Vagina (tissue), 2 donors: Measurements from ENCODE around the gene PARD3. TPM values are rescaled to one million over a fixed set of nuclear protein-coding genes. Genes with fewer than 3 reads are reported as not detected.
"Not testable (repeated sequence)": the region's sequence is repeated elsewhere in the genome, so short reads cannot be mapped to it uniquely, and the experiment has no call there.

Source experiments
- DNase-seq, 2 donors: peaks; one replicate each; pipeline ENCODE4 v3.0.0-alpha.2; 2017; ENCODE audit errors: extremely low spot score in 2 of 2
- H3K27ac ChIP-seq: fragments of 200-600 bp; sonication (generic); one replicate; pipeline ENCODE4 v1.5.1; 2019
- H3K27me3 ChIP-seq: fragments of 200-600 bp; sonication (generic); one replicate; pipeline ENCODE4 v1.5.1; 2019
- H3K36me3 ChIP-seq, 2 donors: fragments of 200-600 bp; sonication (generic); one replicate each; pipeline ENCODE4 v1.5.1; 2017 to 2019
- H3K4me1 ChIP-seq: fragments of 200-600 bp; sonication (generic); one replicate; pipeline ENCODE4 v1.5.1; 2019
- H3K4me3 ChIP-seq, 2 donors: fragments of 200-600 bp; sonication (generic); 1 replicate in 1 of 2; 2 replicates in 1 of 2; pipeline ENCODE4 v1.5.1; 2016 to 2019
- H3K9me3 ChIP-seq: fragments of 200-600 bp; sonication (generic); one replicate; pipeline ENCODE4 v1.5.1; 2019
- POLR2A ChIP-seq, 2 donors: fragments of 450-650 bp; IDR thresholded peaks; one replicate each; pipeline ENCODE4 v1.6.1; 2017; ENCODE audit warnings: antibody characterized with exemption in 2 of 2, mild to moderate bottlenecking in 2 of 2, moderate library complexity in 2 of 2
- POLR2AphosphoS5 ChIP-seq, 2 donors: sonication (generic); formaldehyde crosslinking; IDR thresholded peaks; one replicate each; pipeline ENCODE4 v1.9.0; 2017; ENCODE audit warnings: antibody characterized with exemption in 2 of 2, mild to moderate bottlenecking in 2 of 2, low read depth in 1 of 2; ENCODE audit not compliant: insufficient read depth in 1 of 2
- intact Hi-C: fragments of 100-400 bp; cut with DNase I; formaldehyde crosslinking; loops from one replicate; pipeline ENCODE4 v1.15.1; 2023
- total RNA-seq: library from RNA; depleted of rRNA; stranded (reverse); fragments of >200 nt; gene quantifications from one replicate; pipeline ENCODE4 v1.2.3, GENCODE V29; 2016
- TF ChIP-seq, protein P1 (sequence below), 3 experiments: fragments of 450-650 bp in 2 of 3; fragments of 200-600 bp in 1 of 3; sonication (generic) in 1 of 3; IDR thresholded peaks; one replicate each; pipeline ENCODE4 v1.5.1; 2017 to 2019; ENCODE audit warnings: antibody characterized with exemption in 3 of 3, mild to moderate bottlenecking in 2 of 3, moderate library complexity in 2 of 3

PARD3 gene
- total RNA-seq, 1 donor from 2014 or later, result 95.5 TPM

DNA sequence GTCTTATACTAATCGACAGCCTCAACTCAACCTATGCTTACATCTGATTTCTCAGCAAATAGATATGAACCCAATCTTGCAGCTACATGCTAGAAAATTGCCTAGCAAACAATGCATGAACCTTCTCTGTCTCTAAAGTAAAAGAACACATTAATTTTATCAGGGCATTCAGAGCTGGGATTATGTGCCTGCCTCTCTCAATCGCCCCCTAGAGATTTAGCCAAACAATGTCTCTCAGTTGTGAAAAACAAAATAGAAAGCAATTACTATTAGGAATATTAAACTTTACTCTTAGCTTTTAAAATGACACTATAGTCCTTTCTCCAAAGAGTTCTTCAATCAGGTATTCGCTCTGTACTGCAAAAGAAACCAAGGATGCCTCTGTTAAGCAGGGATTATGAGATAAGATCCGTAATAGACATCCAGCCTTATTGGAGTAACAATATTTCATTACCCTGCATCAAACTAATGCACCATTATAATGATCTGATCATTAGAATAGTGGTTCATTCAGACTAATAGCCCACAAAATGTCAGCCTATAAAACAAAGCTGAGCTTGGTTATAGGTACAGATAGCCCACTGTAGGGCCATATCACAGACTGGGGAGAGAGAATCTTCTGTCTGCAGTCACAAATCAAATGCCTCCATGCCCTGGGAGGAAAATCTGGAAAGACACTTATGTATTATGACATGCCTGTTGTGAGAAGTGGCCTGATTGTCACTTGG is 736.9 kb downstream of the PARD3 start:
- Histone ChIP-seq H3K4me1 (peaks cover 9% of the 10 kb centered on the region), H3K36me3 (no peaks in the 10 kb centered on the region), H3K9me3 (no peaks in the 10 kb centered on the region), H3K4me3 (no peak overlapping the region), H3K27me3 (no peaks in the 10 kb centered on the region), H3K27ac (no peak overlapping the region)
- no peak for DNase-seq
- TF ChIP-seq POLR2AphosphoS5 (IDR thresholded peaks at IDR 0.05; ENCODE audit: insufficient read depth in 1 of 2, low read depth in 1 of 2) (no peak), POLR2A (IDR thresholded peaks at IDR 0.05) (no peak)
- TF ChIP-seq, protein P1, sequence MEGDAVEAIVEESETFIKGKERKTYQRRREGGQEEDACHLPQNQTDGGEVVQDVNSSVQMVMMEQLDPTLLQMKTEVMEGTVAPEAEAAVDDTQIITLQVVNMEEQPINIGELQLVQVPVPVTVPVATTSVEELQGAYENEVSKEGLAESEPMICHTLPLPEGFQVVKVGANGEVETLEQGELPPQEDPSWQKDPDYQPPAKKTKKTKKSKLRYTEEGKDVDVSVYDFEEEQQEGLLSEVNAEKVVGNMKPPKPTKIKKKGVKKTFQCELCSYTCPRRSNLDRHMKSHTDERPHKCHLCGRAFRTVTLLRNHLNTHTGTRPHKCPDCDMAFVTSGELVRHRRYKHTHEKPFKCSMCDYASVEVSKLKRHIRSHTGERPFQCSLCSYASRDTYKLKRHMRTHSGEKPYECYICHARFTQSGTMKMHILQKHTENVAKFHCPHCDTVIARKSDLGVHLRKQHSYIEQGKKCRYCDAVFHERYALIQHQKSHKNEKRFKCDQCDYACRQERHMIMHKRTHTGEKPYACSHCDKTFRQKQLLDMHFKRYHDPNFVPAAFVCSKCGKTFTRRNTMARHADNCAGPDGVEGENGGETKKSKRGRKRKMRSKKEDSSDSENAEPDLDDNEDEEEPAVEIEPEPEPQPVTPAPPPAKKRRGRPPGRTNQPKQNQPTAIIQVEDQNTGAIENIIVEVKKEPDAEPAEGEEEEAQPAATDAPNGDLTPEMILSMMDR (IDR thresholded peaks at IDR 0.05), result no peak
- intact Hi-C loops, result no loop called here

- Histone ChIP-seq H3K27ac (no peak overlapping the region), H3K27me3 (no peaks in the 10 kb centered on the region), H3K9me3 (no peaks in the 10 kb centered on the region), H3K4me3 (no peak overlapping the region), H3K36me3 (no peaks in the 10 kb centered on the region), H3K4me1 (peaks cover 9% of the 10 kb centered on the region)
- DNase-seq, result no peak
- intact Hi-C loops, result no loop called here
- TF ChIP-seq POLR2A (IDR thresholded peaks at IDR 0.05), result no peak
- TF ChIP-seq, protein P1 (IDR thresholded peaks at IDR 0.05), result no peak
- no peak for TF ChIP-seq POLR2AphosphoS5 (IDR thresholded peaks at IDR 0.05; ENCODE audit: insufficient read depth in 1 of 2, low read depth in 1 of 2)
Measured at GRCh38 chr10:34076443-34076842, 738.7 kb downstream of the PARD3 start.

DNA sequence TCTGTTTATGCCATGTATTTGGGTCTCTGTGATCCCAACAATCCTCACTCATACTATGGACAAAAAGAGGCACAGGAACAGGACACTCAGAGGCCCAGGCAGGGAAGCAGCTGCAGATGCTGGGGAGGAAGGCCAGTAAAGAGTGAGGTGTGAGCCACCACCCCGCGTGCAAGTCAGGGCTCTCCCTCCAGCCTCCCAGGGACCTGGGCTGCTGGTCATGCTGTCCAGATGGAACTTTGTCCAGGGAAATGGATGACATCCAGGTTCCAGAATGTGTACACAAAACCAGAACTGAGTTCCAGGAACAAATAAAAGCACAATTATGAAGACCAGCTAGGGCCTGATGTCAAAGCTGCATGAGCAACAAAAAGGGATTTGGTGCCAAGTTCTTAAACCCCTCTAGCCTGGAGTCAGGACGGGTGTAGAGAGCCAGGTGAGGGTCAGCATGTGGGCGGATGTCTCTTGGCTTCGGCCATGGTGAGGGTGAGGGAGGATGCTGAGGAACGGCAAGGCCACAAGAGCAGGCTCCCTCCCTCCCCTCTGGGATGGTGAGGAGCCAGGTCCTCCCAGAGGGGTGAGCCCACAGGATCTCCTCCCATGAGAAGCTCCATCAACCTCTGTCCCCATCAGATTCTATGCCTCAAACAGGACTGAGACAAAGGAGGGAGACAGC is 739.7 kb downstream of the PARD3 start:
- peak in 1 of 2 donors; percentile 82 for DNase-seq
- H3K27me3 ChIP-seq, result no peaks in the 10 kb centered on the region
- H3K9me3 ChIP-seq, result no peaks in the 10 kb centered on the region
- intact Hi-C loops, result no loop called here
- H3K4me3 ChIP-seq, result no peak overlapping the region
- no peaks in the 10 kb centered on the region for H3K36me3 ChIP-seq
- H3K27ac ChIP-seq, result no peak overlapping the region
- peaks cover 9% of the 10 kb centered on the region for H3K4me1 ChIP-seq
- TF ChIP-seq POLR2A (IDR thresholded peaks at IDR 0.05) (no peak), POLR2AphosphoS5 (IDR thresholded peaks at IDR 0.05; ENCODE audit: insufficient read depth in 1 of 2, low read depth in 1 of 2) (no peak)
- TF ChIP-seq, protein P1 (IDR thresholded peaks at IDR 0.05), result no peak

DNA sequence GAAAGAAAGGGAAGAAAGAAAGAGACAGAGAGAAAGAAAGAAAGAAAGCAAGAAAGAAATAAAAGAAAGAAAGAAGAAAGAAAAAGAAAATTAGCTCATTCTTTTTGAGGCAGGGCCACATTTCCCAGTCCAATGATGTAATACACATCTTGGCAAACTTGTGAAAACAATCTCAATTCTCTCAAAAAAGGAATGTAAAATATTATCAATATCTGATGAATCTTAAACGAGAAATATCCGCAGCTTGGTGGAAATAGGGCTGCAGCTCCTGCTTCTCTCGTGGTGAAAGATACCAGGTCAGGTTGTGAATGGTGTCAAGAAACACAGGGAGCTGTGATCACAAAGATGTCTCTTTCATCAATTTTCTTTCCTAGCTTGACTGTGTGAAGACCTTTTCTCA is 741.0 kb downstream of the PARD3 start:
- DNase-seq, result no peak
- Histone ChIP-seq H3K27ac (no peak overlapping the region), H3K9me3 (no peaks in the 10 kb centered on the region), H3K4me3 (no peak overlapping the region), H3K4me1 (peaks cover 8% of the 10 kb centered on the region), H3K36me3 (no peaks in the 10 kb centered on the region), H3K27me3 (no peaks in the 10 kb centered on the region)
- intact Hi-C loops, result no loop called here
- no peak for TF ChIP-seq POLR2A (IDR thresholded peaks at IDR 0.05)
- no peak for TF ChIP-seq POLR2AphosphoS5 (IDR thresholded peaks at IDR 0.05; ENCODE audit: insufficient read depth in 1 of 2, low read depth in 1 of 2)
- TF ChIP-seq, protein P1 (IDR thresholded peaks at IDR 0.05), result no peak

DNA sequence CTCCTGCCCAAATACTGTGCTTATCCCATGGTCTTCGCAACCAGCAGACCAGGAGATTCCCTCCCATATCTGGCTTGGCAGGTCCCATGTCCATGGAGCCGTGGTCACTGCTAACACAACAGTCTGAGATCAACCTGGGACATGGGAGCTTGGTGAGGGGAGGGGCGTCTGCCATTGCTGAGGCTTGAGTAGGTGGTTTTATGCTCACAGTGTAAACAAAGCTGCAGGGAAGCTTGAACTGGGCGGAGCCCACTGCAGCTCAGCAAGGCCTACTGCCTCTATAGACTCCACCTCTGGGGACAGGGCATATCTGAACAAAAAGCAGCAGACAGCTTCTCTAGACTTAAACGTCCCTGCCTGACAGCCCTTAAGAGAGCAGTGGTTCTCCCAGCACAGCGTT is 747.4 kb downstream of the PARD3 start:
- H3K9me3 ChIP-seq, H3K4me3 ChIP-seq, H3K36me3 ChIP-seq, H3K27ac ChIP-seq, H3K27me3 ChIP-seq, intact Hi-C loops, H3K4me1 ChIP-seq: not testable (repeated sequence)
- DNase-seq, result peak in 1 of 2 donors; percentile 82
